ENCODE data around the gene AACS. TPM values are rescaled to one million over a fixed set of nuclear protein-coding genes. Genes with fewer than 3 reads are reported as not detected.

AACS gene, protein sequence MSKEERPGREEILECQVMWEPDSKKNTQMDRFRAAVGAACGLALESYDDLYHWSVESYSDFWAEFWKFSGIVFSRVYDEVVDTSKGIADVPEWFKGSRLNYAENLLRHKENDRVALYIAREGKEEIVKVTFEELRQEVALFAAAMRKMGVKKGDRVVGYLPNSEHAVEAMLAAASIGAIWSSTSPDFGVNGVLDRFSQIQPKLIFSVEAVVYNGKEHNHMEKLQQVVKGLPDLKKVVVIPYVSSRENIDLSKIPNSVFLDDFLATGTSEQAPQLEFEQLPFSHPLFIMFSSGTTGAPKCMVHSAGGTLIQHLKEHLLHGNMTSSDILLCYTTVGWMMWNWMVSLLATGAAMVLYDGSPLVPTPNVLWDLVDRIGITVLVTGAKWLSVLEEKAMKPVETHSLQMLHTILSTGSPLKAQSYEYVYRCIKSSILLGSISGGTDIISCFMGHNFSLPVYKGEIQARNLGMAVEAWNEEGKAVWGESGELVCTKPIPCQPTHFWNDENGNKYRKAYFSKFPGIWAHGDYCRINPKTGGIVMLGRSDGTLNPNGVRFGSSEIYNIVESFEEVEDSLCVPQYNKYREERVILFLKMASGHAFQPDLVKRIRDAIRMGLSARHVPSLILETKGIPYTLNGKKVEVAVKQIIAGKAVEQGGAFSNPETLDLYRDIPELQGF
- 10 to 100 TPM; 16.1 to 16.7 TPM for total RNA-seq
- 11.8 TPM for polyA plus RNA-seq

DNA sequence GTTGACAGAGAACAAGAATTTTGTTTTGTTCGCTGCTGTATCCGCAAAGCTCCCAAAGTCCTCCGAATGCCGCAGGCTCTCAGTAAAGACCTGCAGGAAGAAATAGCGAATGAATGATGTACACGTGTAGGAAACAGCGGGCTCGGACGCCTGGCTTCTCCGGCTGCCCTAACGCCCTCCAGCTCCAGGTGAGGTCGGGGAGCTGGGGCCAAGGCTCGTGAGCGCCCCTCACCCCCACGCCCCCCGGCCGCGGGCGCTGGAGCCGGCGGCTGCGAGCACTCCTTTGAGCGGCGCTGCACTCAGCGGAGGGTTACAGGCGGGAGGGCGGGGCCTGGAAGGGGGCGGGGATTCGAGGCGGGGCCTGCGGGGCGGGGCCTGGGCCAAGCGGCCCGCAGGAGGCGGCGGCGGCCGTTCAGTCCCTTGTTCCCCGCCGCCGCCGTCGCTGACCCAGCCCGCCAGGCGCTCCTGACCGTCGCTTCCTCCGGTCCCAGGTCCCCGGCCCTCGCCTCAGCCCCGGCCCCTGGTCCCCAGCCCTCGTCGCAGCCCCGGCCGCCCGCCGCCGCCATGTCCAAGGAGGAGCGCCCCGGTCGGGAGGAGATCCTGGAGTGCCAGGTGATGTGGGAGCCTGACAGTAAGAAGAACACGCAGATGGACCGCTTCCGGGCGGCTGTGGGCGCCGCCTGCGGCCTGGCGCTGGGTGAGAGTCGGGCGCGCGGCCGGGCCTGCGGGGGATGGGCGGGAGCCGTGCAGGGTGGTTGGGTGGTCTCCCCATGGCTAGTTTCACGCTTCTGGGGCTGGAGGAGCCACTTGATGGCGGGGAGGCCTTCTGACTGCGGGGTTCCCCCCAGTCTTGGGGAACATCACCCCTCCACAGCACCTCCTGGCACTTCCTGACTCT, at the start of gene AACS:
AACS (plus strand) TSS at position 415 of the 898 bp plus-strand sequence; CDS start at position 565, 150 bp downstream.
- Mint-ChIP-seq H3K36me3 (no peaks in the 10 kb centered on the region), H3K4me3 (peak within 1 kb of the TSS; percentile 77 to 91 (median 83)), H3K9me3 (no peaks in the 10 kb centered on the region), H3K27ac (peak within 1 kb of the TSS; percentile 36 to 88 (median 78)), H3K4me1 (peaks cover 15 to 25% (median 19%) of the 10 kb centered on the region in 3 donors), H3K27me3 (peaks cover 2 to 7% of the 10 kb centered on the region in 2 donors)
- no peaks in the 10 kb centered on the region for H3K27me3 ChIP-seq (ENCODE audit: insufficient read depth, low read length, poor library complexity, severe bottlenecking)
- POLR2A ChIA-PET, result interaction anchor here (0.6 to 1.5 kb wide), 3 partner anchors 16 to 1530 kb away, joined by 3 read pairs; partner anchors contain the start of gene BRI3BP
- peak within 1 kb of the TSS; percentile 66 for H3K4me3 ChIP-seq (ENCODE audit: low read length)
- H3K9me3 ChIP-seq (ENCODE audit: low read length), result no peaks in the 10 kb centered on the region
- CTCF ChIA-PET, result interaction anchor here (0.9 to 1.8 kb wide), 3 partner anchors 15 to 125 kb away, joined by 3 to 4 read pairs (median 4); no protein-coding TSS in a partner anchor
- DNase-seq, result peak; percentile 66 to 81 (median 69)
- no peaks in the 10 kb centered on the region for H3K36me3 ChIP-seq (ENCODE audit: insufficient read depth, low read length)
- peaks cover 10% of the 10 kb centered on the region for H3K4me1 ChIP-seq (ENCODE audit: insufficient read depth, low read length)
- H3K27ac ChIP-seq (ENCODE audit: low read depth, low read length), result peak within 1 kb of the TSS; percentile 24

DNA sequence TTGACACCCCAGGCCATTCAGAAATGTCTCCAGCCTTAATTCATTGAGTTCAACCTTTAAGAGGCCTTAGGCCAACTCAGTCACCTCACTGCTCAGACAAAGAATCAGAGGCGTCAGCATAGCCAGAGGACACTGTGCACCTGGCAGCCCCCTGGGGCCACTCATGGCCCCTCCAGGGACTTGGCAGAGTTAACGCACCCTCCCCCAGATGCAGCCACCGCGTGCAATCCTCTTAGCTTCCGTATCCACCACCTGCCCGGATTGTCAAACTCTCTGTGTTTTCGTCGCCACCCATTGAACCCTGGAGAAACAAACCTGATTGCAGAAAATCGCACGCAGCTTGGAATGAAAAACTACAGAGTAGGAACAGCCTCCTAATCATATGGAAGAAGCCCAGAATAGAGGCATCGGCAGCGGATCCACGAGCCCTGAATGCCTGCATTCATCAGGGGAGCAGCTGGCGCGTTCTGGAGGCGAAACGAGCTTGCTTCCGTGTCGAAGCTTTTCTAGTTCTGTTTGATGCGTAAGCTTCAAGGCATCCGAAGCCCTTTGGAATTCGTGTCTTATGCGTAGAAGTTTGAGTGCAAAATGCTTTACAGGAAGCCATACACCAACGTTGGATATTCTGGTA, 49.4 kb upstream of the AACS start:
- DNase-seq, result no peak
- ChIA-PET CTCF (no interaction called here), POLR2A (no interaction called here)
- no peaks in the 10 kb centered on the region for H3K9me3 ChIP-seq (ENCODE audit: low read length)
- no peak overlapping the region for H3K27ac ChIP-seq (ENCODE audit: low read depth, low read length)
- H3K27me3 ChIP-seq (ENCODE audit: insufficient read depth, low read length, poor library complexity, severe bottlenecking), result no peaks in the 10 kb centered on the region
- H3K4me1 ChIP-seq (ENCODE audit: insufficient read depth, low read length), result no peaks in the 10 kb centered on the region
- no peak overlapping the region for H3K4me3 ChIP-seq (ENCODE audit: low read length)
- H3K27ac Mint-ChIP-seq, result no peak overlapping the region
- no peaks in the 10 kb centered on the region for H3K36me3 ChIP-seq (ENCODE audit: insufficient read depth, low read length)
- peaks cover 0 to 35% (median 4%) of the 10 kb centered on the region in 3 donors for H3K36me3 Mint-ChIP-seq
- no peaks in the 10 kb centered on the region for H3K9me3 Mint-ChIP-seq
- no peak overlapping the region for H3K4me3 Mint-ChIP-seq
- no peaks in the 10 kb centered on the region for H3K4me1 Mint-ChIP-seq
- no peaks in the 10 kb centered on the region for H3K27me3 Mint-ChIP-seq

DNA sequence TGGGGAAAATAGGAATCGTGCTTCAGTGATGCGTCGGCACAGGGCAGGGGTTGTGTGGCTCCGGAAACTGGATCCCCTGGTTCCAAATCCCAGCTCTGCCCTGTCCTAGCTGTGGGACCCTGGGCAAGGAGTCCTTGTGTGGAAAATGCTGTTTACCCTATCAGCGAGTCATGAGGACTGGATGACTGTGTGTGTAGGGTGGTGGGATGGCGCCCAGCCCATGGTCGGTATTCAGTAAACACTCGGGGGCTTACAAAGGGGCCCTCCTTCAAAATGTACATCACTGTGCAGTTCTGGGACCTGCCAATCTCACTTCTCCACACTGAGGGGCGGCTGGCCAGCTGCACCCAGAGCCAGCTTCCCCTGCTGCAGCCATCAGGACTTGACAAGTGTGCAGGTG, 47.4 kb upstream of the AACS start:
- Histone ChIP-seq H3K9me3 (ENCODE audit: low read length) (no peaks in the 10 kb centered on the region), H3K27me3 (ENCODE audit: insufficient read depth, low read length, poor library complexity, severe bottlenecking) (no peaks in the 10 kb centered on the region), H3K4me1 (ENCODE audit: insufficient read depth, low read length) (no peaks in the 10 kb centered on the region), H3K27ac (ENCODE audit: low read depth, low read length) (no peak overlapping the region), H3K36me3 (ENCODE audit: insufficient read depth, low read length) (no peaks in the 10 kb centered on the region), H3K4me3 (ENCODE audit: low read length) (no peak overlapping the region)
- Mint-ChIP-seq H3K27ac (no peak overlapping the region), H3K36me3 (peaks cover 0 to 29% (median 6%) of the 10 kb centered on the region in 3 donors), H3K4me1 (no peaks in the 10 kb centered on the region), H3K27me3 (no peaks in the 10 kb centered on the region), H3K4me3 (no peak overlapping the region), H3K9me3 (no peaks in the 10 kb centered on the region)
- no peak for DNase-seq
- ChIA-PET POLR2A (no interaction called here), CTCF (no interaction called here)

DNA sequence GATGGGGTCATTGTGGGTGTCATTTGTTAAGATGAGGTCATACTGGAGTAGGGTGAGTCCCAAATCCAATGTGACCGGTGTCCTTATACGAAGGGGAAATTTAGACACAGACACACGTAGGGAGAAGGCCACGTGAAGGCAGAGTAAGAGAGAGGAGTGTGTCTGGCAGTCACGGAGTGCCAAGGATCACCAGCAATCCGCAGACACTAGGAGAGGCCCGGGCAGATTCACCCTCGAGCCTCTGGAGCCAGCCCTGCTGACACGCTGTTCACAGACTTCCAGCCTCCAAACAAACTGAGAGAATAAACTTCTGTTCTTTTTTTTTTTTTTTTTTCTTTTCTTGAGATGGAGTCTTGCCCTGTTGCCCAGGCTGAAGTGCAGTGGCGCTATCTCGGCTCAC, 46.9 kb upstream of the AACS start:
- peak overlapping the region in 1 of 8 donors; percentile 44 for H3K27ac Mint-ChIP-seq
- H3K4me3 Mint-ChIP-seq, result no peak overlapping the region
- H3K9me3 ChIP-seq (ENCODE audit: low read length), result no peaks in the 10 kb centered on the region
- ChIA-PET CTCF (no interaction called here), POLR2A (no interaction called here)
- H3K36me3 ChIP-seq (ENCODE audit: insufficient read depth, low read length), result no peaks in the 10 kb centered on the region
- no peak for DNase-seq
- no peaks in the 10 kb centered on the region for H3K4me1 Mint-ChIP-seq
- no peaks in the 10 kb centered on the region for H3K27me3 ChIP-seq (ENCODE audit: insufficient read depth, low read length, poor library complexity, severe bottlenecking)
- no peak overlapping the region for H3K27ac ChIP-seq (ENCODE audit: low read depth, low read length)
- no peak overlapping the region for H3K4me3 ChIP-seq (ENCODE audit: low read length)
- peaks cover 4 to 27% (median 7%) of the 10 kb centered on the region in 3 donors for H3K36me3 Mint-ChIP-seq
- no peaks in the 10 kb centered on the region for H3K4me1 ChIP-seq (ENCODE audit: insufficient read depth, low read length)
- no peaks in the 10 kb centered on the region for H3K9me3 Mint-ChIP-seq
- H3K27me3 Mint-ChIP-seq, result no peaks in the 10 kb centered on the region

DNA sequence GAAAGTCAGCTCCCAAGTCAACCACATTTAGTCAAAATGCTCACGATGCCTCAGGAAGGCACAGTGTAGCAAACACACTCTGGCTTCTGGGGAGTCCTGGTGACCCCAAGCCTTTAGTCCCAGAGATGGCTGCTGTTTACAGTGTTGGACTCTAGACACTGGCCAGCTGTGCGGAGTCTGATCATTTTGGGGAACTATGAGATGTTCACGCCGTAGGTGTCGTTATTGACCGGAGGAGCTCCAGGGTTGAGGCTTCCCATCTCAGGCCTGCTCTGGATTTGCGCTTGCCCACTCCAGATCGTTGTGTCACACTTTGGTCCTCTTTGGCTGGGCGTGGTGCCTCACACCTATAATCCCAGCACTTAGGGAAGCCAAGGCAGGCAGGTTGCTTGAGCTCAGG, 44.1 kb upstream of the AACS start:
- CTCF ChIA-PET, result no interaction called here
- no peaks in the 10 kb centered on the region for H3K36me3 ChIP-seq (ENCODE audit: insufficient read depth, low read length)

DNA sequence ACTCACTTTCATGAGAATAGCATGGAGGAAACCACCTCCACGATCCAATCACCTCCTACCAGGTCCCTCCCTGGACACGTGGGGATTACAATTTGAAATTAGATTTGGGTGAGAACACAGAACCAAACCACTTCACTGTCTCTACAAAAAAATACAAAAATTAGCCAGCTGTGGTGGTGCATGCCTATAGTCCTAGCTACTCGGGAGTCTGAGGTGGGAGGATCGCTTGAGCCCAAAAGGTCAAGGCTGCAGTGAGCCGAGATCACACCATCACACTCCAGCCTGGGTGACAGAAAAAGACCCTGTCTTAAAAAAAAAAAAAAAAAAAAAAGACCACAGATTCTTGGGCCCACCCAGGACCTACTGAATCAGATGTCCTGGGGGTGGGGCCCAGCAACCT, 43.5 kb upstream of the AACS start:
- Mint-ChIP-seq H3K27me3 (no peaks in the 10 kb centered on the region), H3K27ac (no peak overlapping the region), H3K4me3 (no peak overlapping the region), H3K36me3 (peaks cover 4 to 15% (median 5%) of the 10 kb centered on the region in 3 donors), H3K4me1 (no peaks in the 10 kb centered on the region), H3K9me3 (no peaks in the 10 kb centered on the region)
- ChIA-PET CTCF (no interaction called here), POLR2A (no interaction called here)
- no peaks in the 10 kb centered on the region for H3K9me3 ChIP-seq (ENCODE audit: low read length)
- no peaks in the 10 kb centered on the region for H3K27me3 ChIP-seq (ENCODE audit: insufficient read depth, low read length, poor library complexity, severe bottlenecking)
- H3K4me3 ChIP-seq (ENCODE audit: low read length), result no peak overlapping the region
- H3K4me1 ChIP-seq (ENCODE audit: insufficient read depth, low read length), result no peaks in the 10 kb centered on the region
- no peaks in the 10 kb centered on the region for H3K36me3 ChIP-seq (ENCODE audit: insufficient read depth, low read length)
- H3K27ac ChIP-seq (ENCODE audit: low read depth, low read length), result no peak overlapping the region
- DNase-seq, result no peak

More for the DNA sequence above, 44.1 kb upstream of the AACS start:
- no peak overlapping the region for H3K27ac ChIP-seq (ENCODE audit: low read depth, low read length)
- no peaks in the 10 kb centered on the region for H3K27me3 Mint-ChIP-seq
- H3K4me3 ChIP-seq (ENCODE audit: low read length), result no peak overlapping the region
- H3K27ac Mint-ChIP-seq, result no peak overlapping the region
- no peaks in the 10 kb centered on the region for H3K4me1 ChIP-seq (ENCODE audit: insufficient read depth, low read length)
- no peak overlapping the region for H3K4me3 Mint-ChIP-seq
- H3K9me3 ChIP-seq (ENCODE audit: low read length), result no peaks in the 10 kb centered on the region
- no peaks in the 10 kb centered on the region for H3K4me1 Mint-ChIP-seq
- H3K36me3 Mint-ChIP-seq, result peaks cover 4 to 17% (median 5%) of the 10 kb centered on the region in 3 donors
- H3K27me3 ChIP-seq (ENCODE audit: insufficient read depth, low read length, poor library complexity, severe bottlenecking), result no peaks in the 10 kb centered on the region
- POLR2A ChIA-PET, result no interaction called here
- DNase-seq, result no peak
- H3K9me3 Mint-ChIP-seq, result no peaks in the 10 kb centered on the region

DNA sequence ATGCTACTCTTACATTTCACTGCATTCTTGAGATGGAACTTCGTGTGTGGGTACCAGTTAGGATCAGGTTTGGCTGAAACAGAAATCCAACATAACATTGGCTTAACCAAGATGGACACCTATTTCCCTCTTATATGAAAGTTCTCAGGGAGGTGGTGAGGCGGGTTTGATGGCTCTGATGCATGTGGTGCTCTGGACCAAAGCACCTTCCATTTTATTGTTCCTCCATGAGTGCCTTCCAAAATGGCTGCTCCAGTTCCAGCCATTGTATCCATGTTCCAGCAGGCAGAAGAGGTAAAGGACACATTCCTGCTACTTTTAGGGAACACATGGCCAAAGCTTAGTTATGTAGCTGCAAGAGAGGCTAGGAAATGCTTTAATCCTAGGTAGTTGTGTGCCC, 42.2 kb upstream of the AACS start:
- no peak overlapping the region for H3K27ac ChIP-seq (ENCODE audit: low read depth, low read length)
- no peaks in the 10 kb centered on the region for H3K9me3 Mint-ChIP-seq
- no peaks in the 10 kb centered on the region for H3K27me3 ChIP-seq (ENCODE audit: insufficient read depth, low read length, poor library complexity, severe bottlenecking)
- H3K9me3 ChIP-seq (ENCODE audit: low read length), result no peaks in the 10 kb centered on the region
- H3K4me1 Mint-ChIP-seq, result no peaks in the 10 kb centered on the region
- CTCF ChIA-PET, result no interaction called here
- H3K36me3 Mint-ChIP-seq, result peaks cover 4 to 15% (median 5%) of the 10 kb centered on the region in 3 donors
- H3K4me3 Mint-ChIP-seq, result no peak overlapping the region
- no peak for DNase-seq
- no peak overlapping the region for H3K27ac Mint-ChIP-seq
- no peaks in the 10 kb centered on the region for H3K27me3 Mint-ChIP-seq
- no peaks in the 10 kb centered on the region for H3K36me3 ChIP-seq (ENCODE audit: insufficient read depth, low read length)
- no peaks in the 10 kb centered on the region for H3K4me1 ChIP-seq (ENCODE audit: insufficient read depth, low read length)
- H3K4me3 ChIP-seq (ENCODE audit: low read length), result no peak overlapping the region
- POLR2A ChIA-PET, result no interaction called here

All from CD8-positive, alpha-beta memory T cell (primary cell).